ENCODE results near the gene TNFAIP8.

TNFAIP8 gene

GRCh38 chr5:119329666-119330065 lies 26.2 kb upstream of the TNFAIP8 start:
- no peak for DNase-seq (ENCODE audit: low read depth)

- peak; percentile 67 for DNase-seq (ENCODE audit: low read depth)
These were observed 25.2 kb upstream of the TNFAIP8 start for GRCh38 chr5:119330367-119331183.

GRCh38 chr5:119331566-119332095 lies 24.2 kb upstream of the TNFAIP8 start:
- no peak for DNase-seq (ENCODE audit: low read depth)

GRCh38 chr5:119332208-119332607 lies 23.6 kb upstream of the TNFAIP8 start:
- DNase-seq (ENCODE audit: low read depth): no peak

GRCh38 chr5:119332978-119333401 lies 22.8 kb upstream of the TNFAIP8 start:
- DNase-seq (ENCODE audit: low read depth): no peak

GRCh38 chr5:119333421-119333851 lies 22.4 kb upstream of the TNFAIP8 start:
- no peak for DNase-seq (ENCODE audit: low read depth)

- no peak for DNase-seq (ENCODE audit: low read depth)
These were observed 20.6 kb upstream of the TNFAIP8 start for GRCh38 chr5:119335261-119335677.

GRCh38 chr5:119336262-119336661 lies 19.6 kb upstream of the TNFAIP8 start:
- no peak for DNase-seq (ENCODE audit: low read depth)

GRCh38 chr5:119336845-119337580 lies 18.8 kb upstream of the TNFAIP8 start:
- DNase-seq (ENCODE audit: low read depth): no peak

GRCh38 chr5:119338326-119338946 lies 17.4 kb upstream of the TNFAIP8 start:
- no peak for DNase-seq (ENCODE audit: low read depth)

- no peak for DNase-seq (ENCODE audit: low read depth)
These were observed 16.5 kb upstream of the TNFAIP8 start for GRCh38 chr5:119339344-119339743.

GRCh38 chr5:119339965-119340364 lies 15.9 kb upstream of the TNFAIP8 start:
- no peak for DNase-seq (ENCODE audit: low read depth)

GRCh38 chr5:119340597-119341218 lies 15.1 kb upstream of the TNFAIP8 start:
- DNase-seq (ENCODE audit: low read depth): no peak

- no peak for DNase-seq (ENCODE audit: low read depth)
These were observed 14.1 kb upstream of the TNFAIP8 start for GRCh38 chr5:119341452-119342349.

GRCh38 chr5:119342406-119342805 lies 13.4 kb upstream of the TNFAIP8 start:
- no peak for DNase-seq (ENCODE audit: low read depth)

- DNase-seq (ENCODE audit: low read depth): no peak
These were observed 12.8 kb upstream of the TNFAIP8 start for GRCh38 chr5:119343052-119343451.

GRCh38 chr5:119343766-119344165 lies 12.1 kb upstream of the TNFAIP8 start:
- DNase-seq (ENCODE audit: low read depth): peak; percentile 63

GRCh38 chr5:119344231-119344630 lies 11.6 kb upstream of the TNFAIP8 start:
- no peak for DNase-seq (ENCODE audit: low read depth)

GRCh38 chr5:119345861-119346260 lies 10.0 kb upstream of the TNFAIP8 start:
- no peak for DNase-seq (ENCODE audit: low read depth)

GRCh38 chr5:119346394-119346793 lies 9.4 kb upstream of the TNFAIP8 start:
- DNase-seq (ENCODE audit: low read depth): no peak

- no peak for DNase-seq (ENCODE audit: low read depth)
These were observed 8.2 kb upstream of the TNFAIP8 start for GRCh38 chr5:119347574-119347973.

All from activated T-cell treated with anti-CD3 and anti-CD28 coated beads for 24 hours (primary cell).